GM19328 (cell line): ENCODE results near the gene DCST1.

ENCODE experiments used
- ATAC-seq: cut with Tn5 transposase; IDR thresholded peaks from one replicate; pipeline ENCODE4 v1.9.1; 2021; ENCODE audit warnings: mild to moderate bottlenecking, moderate library complexity; ENCODE audit not compliant: unreplicated experiment

Gene DCST1

GRCh38 chr1:155070158-155070621, 36.6 kb downstream of the DCST1 start:
- no peak for ATAC-seq

- ATAC-seq: no peak
These were observed 37.3 kb downstream of the DCST1 start for GRCh38 chr1:155070721-155071569.

- ATAC-seq: no peak
These were observed 38.1 kb downstream of the DCST1 start for GRCh38 chr1:155071701-155072100.

- no peak for ATAC-seq
These were observed 39.1 kb downstream of the DCST1 start for GRCh38 chr1:155072531-155073289.

GRCh38 chr1:155073377-155074242, 40.0 kb downstream of the DCST1 start:
- no peak for ATAC-seq

- no peak for ATAC-seq
These were observed 41.9 kb downstream of the DCST1 start for GRCh38 chr1:155075535-155075934.

- no peak for ATAC-seq
These were observed 42.7 kb downstream of the DCST1 start for GRCh38 chr1:155076371-155076770.

GRCh38 chr1:155077346-155077745, 43.7 kb downstream of the DCST1 start:
- no peak for ATAC-seq

- no peak for ATAC-seq
These were observed 44.3 kb downstream of the DCST1 start for GRCh38 chr1:155077758-155078445.

- no peak for ATAC-seq
These were observed 45.0 kb downstream of the DCST1 start, which contains the start of gene EFNA3 for GRCh38 chr1:155078469-155079209. Gene EFNA3, plus strand, starts transcription at chr1:155078837. Its CDS starts 105 bp downstream, at chr1:155078942.

GRCh38 chr1:155079210-155079486, 45.5 kb downstream of the DCST1 start:
- no peak for ATAC-seq

- ATAC-seq: no peak
These were observed 46.1 kb downstream of the DCST1 start for GRCh38 chr1:155079487-155080311.

- no peak for ATAC-seq
These were observed 46.9 kb downstream of the DCST1 start for GRCh38 chr1:155080312-155081228.

GRCh38 chr1:155081472-155082300, 48.1 kb downstream of the DCST1 start:
- no peak for ATAC-seq

- no peak for ATAC-seq
These were observed 48.9 kb downstream of the DCST1 start for GRCh38 chr1:155082301-155083051.

- no peak for ATAC-seq
These were observed 49.5 kb downstream of the DCST1 start for GRCh38 chr1:155083052-155083541.
